Measurements from ENCODE around the gene NFIA. TPM values are rescaled to one million over a fixed set of nuclear protein-coding genes. Genes with fewer than 3 reads are reported as not detected.

NFIA gene
- total and polyA plus RNA-seq, 2 of the 13 experiments (the other 11 are each of a cell fraction or from before 2014, with no cell fraction given), result 14.7 to 28.5 TPM

GRCh38 chr1:61160526-61160925, 78.2 kb downstream of the NFIA start:
- H3K79me2 ChIP-seq (ENCODE audit: insufficient read depth, low read length), result peaks cover 83% of the 10 kb centered on the region
- ChIA-PET CTCF (ENCODE audit: low intra/inter-chr PET ratio, low total read pairs) (no interaction called here), POLR2A (no interaction called here)
- peaks cover 9% of the 10 kb centered on the region; the same call in 1 of the 2 replicates for H4K20me1 ChIP-seq (ENCODE audit: insufficient read depth, low read length)
- no peaks in the 10 kb centered on the region for H3K9me3 ChIP-seq (ENCODE audit: low read length)
- in situ Hi-C loops (cut with HindIII; ENCODE audit: extremely low pct_ligation_motif_present, low pct_unique_long_range_greater_than_20kb) (no loop called here), intact Hi-C loops (cut with micrococcal nuclease; ENCODE audit: unreplicated experiment) (no loop called here)
- no peak overlapping the region for H3K27ac ChIP-seq (ENCODE audit: extremely low read length, insufficient read depth, low read length)
- no peak overlapping the region for H3K4me3 ChIP-seq (replicated peaks in 1 of 3; ENCODE audit: insufficient read depth in 1 of 3, low read depth in 2 of 3, low read length in 3 of 3)
- DNase-seq (ENCODE audit: low spot score), result no peak
- no peak overlapping the region for H3K4me2 ChIP-seq (ENCODE audit: low read depth, low read length)
- TF ChIP-seq MYNN (CRISPR knock-in tag; IDR thresholded peaks at IDR 0.05; ENCODE audit: low read depth) (no peak), ZNF207 (IDR thresholded peaks at IDR 0.05; ENCODE audit: borderline replicate concordance) (no peak), ARNTL (CRISPR knock-in tag; IDR thresholded peaks at IDR 0.05) (no peak), NCOA1 (CRISPR knock-in tag; IDR thresholded peaks at IDR 0.05) (no peak), KAT2B (IDR thresholded peaks at IDR 0.05; ENCODE audit: borderline replicate concordance, low read depth, low read length) (no peak), PHF5A (CRISPR knock-in tag; IDR thresholded peaks at IDR 0.05; ENCODE audit: low read depth, unreplicated experiment) (no peak), ZFY (CRISPR knock-in tag; IDR thresholded peaks at IDR 0.05) (no peak), KMT2B (CRISPR knock-in tag; IDR thresholded peaks at IDR 0.05) (no peak), NR1H2 (CRISPR knock-in tag; IDR thresholded peaks at IDR 0.05; ENCODE audit: borderline replicate concordance, low read depth) (no peak), PHF8 (CRISPR knock-in tag; IDR thresholded peaks at IDR 0.05) (no peak), ZNF747 (CRISPR knock-in tag; IDR thresholded peaks at IDR 0.05; ENCODE audit: borderline replicate concordance) (no peak), TMF1 (CRISPR knock-in tag; IDR thresholded peaks at IDR 0.05; ENCODE audit: low read depth) (no peak), ZNF460 (CRISPR knock-in tag; IDR thresholded peaks at IDR 0.05; ENCODE audit: borderline replicate concordance) (no peak), CENPX (CRISPR knock-in tag; IDR thresholded peaks at IDR 0.05) (no peak)
- TF ChIP-seq, protein P1, sequence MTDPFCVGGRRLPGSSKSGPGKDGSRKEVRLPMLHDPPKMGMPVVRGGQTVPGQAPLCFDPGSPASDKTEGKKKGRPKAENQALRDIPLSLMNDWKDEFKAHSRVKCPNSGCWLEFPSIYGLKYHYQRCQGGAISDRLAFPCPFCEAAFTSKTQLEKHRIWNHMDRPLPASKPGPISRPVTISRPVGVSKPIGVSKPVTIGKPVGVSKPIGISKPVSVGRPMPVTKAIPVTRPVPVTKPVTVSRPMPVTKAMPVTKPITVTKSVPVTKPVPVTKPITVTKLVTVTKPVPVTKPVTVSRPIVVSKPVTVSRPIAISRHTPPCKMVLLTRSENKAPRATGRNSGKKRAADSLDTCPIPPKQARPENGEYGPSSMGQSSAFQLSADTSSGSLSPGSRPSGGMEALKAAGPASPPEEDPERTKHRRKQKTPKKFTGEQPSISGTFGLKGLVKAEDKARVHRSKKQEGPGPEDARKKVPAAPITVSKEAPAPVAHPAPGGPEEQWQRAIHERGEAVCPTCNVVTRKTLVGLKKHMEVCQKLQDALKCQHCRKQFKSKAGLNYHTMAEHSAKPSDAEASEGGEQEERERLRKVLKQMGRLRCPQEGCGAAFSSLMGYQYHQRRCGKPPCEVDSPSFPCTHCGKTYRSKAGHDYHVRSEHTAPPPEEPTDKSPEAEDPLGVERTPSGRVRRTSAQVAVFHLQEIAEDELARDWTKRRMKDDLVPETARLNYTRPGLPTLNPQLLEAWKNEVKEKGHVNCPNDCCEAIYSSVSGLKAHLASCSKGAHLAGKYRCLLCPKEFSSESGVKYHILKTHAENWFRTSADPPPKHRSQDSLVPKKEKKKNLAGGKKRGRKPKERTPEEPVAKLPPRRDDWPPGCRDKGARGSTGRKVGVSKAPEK (CRISPR knock-in tag; IDR thresholded peaks at IDR 0.05; ENCODE audit: borderline replicate concordance), result no peak
- TF ChIP-seq, protein P2, sequence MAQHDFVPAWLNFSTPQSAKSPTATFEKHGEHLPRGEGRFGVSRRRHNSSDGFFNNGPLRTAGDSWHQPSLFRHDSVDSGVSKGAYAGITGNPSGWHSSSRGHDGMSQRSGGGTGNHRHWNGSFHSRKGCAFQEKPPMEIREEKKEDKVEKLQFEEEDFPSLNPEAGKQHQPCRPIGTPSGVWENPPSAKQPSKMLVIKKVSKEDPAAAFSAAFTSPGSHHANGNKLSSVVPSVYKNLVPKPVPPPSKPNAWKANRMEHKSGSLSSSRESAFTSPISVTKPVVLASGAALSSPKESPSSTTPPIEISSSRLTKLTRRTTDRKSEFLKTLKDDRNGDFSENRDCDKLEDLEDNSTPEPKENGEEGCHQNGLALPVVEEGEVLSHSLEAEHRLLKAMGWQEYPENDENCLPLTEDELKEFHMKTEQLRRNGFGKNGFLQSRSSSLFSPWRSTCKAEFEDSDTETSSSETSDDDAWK (CRISPR knock-in tag; IDR thresholded peaks at IDR 0.05), result no peak
- no peaks in the 10 kb centered on the region for H3K27me3 ChIP-seq (ENCODE audit: control insufficient read depth in 1 of 2, insufficient read depth in 2 of 2, low read length in 2 of 2)
- H3K9ac ChIP-seq (ENCODE audit: insufficient read depth, low read depth, low read length), result no peak overlapping the region
- no TSS peak for BruUV-seq (replicated peaks)
- peaks cover 36% of the 10 kb centered on the region for H3K4me1 ChIP-seq (ENCODE audit: insufficient read depth, low read length)
- FAIRE-seq, result no peak
- H3K36me3 ChIP-seq (replicated peaks in 1 of 2; ENCODE audit: control insufficient read depth in 1 of 2, insufficient read depth in 2 of 2, low read length in 2 of 2), result peaks cover 4 to 14% of the 10 kb centered on the region in 2 experiments; a peak in 4 of 5 replicates
- no peak for ATAC-seq
- 99% methylated on average over 4 of the region's 4 CpGs for WGBS (ENCODE audit: low lambda C conversion rate)
- H2AFZ ChIP-seq (ENCODE audit: low read length), result no peak overlapping the region
